HG03175 (cell line): ENCODE measurements around the gene SEPTIN5.
"Not testable (repeated sequence)": the region's sequence is repeated elsewhere in the genome, so short reads cannot be mapped to it uniquely, and the experiment has no call there.

Source experiments
- ATAC-seq: cut with Tn5 transposase; IDR thresholded peaks from one replicate; pipeline ENCODE4 v1.9.1; 2021; ENCODE audit warnings: mild to moderate bottlenecking, moderate library complexity; ENCODE audit not compliant: unreplicated experiment

The SEPTIN5 gene

DNA sequence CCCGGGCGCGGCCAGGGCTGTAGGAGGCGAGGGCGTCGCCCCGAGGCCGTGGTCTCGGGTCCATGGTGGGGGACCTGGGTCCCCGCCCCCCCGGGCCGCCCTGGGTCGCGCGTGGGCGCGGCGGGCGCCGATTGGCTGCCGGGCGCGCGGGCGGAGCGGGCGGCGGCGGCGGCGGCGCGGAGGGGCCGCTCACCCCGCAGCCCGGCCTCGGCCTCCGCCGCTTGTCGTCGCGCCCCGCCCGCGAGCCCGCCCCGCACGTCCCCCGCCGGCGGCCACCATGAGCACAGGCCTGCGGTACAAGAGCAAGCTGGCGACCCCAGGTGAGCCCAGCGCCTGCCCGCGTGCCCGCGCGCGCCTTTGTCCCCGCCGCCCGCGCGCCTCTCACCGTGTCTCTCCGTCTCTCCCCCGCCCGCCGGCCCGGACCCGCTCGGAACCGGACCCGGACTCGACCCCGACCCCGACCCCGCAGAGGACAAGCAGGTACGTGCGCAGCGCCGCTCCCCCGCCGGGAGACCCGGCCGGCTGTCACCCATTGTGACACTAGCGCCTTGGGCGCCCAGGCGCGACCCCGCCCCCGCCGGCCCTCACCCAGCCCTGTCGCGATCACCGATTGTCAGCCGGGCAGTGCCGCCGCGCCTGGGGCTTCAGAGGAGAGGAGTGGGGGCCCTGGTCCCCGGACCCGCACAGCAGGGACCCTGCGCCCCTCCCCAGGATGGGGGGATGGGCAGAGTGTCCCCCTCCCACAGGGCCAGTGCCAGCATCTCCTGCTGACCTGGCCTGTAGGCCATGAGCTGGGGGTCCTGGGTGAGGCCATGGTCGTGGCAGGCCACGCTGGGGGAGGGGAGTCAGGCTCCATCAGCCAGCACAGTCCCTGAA is at the start of gene SEPTIN5:
TSS of gene SEPTIN5 (plus strand) at position 192 of the 876 bp plus-strand sequence. CDS start at position 278, 86 bp downstream.
- no peak for ATAC-seq

DNA sequence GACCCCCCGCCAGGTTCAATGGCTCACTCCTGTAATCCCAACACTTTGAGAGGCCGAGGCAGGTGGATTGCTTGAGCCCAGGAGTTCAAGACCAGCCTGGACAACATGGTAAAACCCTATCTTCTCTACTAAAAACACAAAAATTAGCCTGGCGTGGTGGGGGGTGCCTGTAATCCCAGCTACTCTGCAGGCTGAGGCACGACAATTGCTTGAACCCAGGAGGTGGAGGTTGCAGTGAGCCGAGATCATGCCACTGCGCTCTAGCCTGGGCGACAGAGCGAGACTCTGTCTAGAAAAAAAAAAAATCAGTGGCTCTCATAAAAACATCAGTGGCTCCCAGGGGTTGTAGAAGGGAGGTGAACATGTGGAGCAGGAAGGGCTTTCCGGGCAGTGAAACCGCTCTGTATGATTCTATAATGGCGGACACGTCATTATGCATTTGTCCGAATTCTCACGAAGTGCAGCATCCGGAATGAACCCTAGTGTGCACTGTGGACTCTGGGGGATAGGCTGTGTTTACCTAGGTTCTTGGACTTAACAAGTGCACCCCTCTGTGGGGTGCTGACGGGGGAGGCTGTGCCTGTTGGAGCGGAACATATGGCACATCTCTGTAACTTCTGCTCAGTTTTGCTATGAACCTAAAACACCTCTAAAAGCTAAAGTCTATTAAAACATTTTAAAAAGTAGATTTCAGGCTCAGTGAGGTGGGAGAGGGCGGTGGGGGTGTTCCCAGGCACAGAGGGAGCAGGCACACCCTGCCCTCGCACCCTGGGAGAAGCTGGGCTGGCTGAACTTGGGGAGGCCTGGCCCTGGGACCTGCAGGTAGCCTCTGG is 49.1 kb upstream of the SEPTIN5 start:
- ATAC-seq = no peak

DNA sequence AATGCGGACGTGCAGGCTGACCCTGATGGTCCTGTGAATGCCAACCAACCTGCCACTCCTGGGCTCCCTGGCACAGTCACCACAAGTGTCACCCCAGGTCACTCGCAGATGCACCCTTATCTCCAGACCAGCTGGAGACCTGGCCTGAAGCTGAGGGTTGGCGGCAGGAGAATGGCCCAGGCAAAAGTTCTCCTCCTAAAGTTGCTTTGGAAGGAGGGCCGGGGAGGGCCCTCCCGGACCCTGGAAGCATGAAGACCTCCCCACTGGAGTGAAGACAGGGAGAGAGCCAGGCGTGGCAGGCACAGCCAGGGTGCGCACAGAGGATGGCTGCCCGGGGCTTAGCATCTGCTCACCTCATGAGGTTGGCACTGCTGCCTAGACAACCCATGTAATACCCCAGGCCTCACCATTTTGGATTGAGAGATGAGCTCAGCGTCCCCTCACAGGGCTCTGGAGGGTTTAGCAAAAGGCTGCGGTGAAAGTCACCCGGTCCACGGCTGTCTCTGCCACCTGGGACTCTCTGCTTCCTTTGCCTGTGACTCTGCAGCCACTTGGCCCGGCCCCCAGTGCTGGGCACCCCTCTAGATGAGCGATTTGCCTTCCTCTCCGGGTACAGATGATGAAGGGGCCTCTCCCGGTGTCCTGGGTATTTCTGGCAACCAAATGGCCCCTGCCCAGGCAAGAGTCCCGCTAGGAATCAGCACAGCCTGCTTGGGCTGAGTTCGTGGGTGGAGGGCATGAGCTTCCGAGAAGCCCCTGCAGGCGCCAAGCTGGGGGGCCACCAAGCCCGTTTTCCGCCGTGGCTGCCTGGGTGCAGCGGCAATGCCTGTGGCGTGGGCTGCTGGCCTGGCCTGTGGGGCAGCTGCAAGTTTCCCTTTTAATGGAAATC is 48.3 kb upstream of the SEPTIN5 start:
- no peak for ATAC-seq

DNA sequence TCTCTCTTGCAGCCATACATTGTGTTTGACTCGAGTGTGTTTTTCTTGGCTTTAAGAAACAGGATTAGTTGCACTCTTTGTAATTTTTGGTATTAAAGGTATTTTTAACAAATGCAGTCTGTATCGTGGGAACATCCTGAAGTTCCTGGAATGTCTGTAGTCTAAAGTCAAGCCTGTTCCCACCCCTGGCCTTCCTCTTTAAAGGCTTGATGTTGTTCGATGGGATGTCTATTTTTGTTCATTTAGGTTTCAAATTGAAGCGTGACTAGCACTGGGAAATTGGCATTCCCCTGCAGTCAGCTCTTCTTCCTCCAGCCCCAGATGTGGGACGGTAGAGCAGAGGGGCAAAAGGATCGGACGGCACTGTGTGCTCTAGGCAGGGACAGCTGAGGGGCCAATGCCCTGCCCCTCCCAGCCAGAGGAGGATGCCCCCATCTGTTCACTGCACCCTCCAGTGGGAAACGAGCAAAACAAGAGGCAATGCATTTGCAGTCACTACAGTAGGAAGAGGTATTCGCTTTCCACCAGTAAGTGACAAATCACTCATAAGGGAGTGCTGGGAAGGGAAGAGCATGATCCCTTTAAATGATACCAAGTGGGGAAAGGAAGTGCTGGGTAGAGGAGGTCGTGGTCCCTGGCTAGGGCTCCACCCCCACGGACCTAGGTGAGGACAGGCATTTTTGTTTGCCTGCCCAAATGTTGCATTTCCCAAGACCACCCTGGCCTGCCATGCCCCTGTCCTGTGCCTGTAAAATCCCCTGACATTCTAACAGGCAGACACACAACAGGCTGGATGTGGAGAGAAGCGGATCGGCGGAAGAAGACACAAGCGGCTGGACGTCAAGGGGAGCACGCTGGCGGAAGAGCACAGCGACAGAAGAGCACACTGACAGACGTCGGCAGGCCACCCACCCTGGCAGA is 47.4 kb upstream of the SEPTIN5 start:
- no peak for ATAC-seq

DNA sequence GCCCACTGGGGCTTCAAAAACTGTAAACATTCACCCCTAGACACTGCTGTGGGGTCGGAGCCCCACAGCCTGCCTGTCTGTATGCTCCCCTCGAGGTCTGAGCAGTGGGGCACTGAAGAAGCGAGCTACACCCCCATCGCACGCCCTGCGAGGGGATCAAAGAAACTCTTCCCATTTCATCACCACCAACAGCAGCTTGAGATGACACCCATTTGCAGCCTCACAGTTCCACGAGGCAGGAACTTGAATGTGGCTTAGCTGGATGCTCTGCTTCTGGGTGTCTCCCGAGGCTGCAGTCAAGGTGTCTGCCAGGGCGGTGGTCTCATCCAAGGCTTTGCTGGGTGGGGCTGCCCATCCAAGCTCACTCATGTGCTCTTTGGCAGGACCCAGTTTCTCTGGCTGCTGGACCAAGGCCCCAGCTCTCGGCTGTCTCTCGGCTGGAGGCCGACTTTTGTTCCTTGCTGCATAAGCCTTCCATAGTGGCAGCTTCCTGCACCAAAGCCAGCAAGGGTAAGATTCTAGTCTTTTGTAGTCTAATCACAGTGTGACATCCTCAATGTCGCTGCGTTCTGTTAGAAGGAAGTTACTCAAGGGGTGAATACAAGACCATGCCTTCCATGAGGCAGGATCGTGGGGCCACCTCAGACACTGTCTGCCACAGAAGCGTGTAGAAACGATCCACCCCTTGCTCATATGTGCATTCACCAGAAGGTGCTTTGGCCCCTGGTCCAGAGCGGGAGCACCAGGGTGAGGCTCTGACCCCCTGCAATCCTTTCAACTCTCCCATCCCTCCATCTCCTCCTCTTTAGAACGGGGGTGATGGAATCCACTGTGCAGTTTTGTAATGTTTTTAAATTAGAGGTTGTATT is 46.2 kb upstream of the SEPTIN5 start:
- ATAC-seq = no peak

DNA sequence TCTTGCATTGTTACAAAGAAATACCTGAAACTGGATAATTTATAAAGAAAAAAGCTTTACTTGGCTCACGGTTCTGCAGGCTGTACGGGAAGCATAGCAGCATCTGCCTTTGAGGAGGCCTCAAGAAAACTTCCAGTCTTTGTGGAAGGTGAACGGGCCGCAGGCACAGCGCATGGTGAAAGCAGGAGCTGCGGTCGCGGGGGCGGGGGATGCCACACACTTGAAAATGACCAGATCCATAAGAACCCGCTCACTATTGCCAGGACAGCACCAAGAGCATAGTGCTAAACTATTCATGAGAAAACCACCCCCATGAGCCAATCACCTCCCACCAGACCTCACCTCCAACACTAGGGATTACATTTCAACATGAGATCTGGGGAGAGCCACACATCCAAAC is 45.6 kb upstream of the SEPTIN5 start:
- no peak for ATAC-seq

DNA sequence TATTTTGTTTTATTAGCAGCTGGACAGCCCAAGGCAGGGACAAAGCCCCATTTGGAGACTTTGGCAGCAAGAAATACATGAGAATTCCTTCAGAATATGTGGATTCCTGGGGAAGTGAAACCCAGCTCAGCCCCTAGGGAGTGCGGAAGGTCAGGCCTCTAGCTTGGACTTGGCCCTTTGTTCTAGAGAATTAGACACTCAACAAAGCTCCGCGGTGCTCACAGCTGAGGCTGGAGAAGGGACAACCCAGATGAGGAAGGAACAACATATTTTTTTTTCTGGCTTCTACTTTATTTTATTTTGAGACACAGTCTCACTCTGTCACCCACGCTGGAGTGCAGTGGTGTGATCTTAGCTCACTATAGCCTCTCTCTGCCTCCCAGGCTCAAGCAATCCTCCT is 44.7 kb upstream of the SEPTIN5 start:
- ATAC-seq = no peak

DNA sequence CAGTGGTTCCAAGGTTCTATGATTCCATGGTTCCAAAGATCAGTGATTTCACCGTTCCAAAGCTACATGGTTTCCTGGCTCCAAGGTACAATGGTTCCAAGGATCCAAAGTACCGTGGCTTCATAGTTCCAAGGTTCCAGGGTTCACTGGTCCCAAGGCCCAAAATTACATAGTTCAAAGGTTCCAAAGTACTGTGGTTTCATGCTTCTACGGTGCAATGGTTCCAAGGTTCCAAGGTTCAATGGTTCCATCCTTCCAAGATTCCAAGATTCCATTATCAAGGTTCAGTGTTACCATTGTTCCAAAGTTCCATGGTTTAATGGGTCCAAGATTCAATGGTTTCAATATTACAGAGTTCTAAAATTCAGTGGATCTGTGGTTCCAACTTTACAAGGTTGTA is 43.0 kb upstream of the SEPTIN5 start:
- no peak for ATAC-seq

DNA sequence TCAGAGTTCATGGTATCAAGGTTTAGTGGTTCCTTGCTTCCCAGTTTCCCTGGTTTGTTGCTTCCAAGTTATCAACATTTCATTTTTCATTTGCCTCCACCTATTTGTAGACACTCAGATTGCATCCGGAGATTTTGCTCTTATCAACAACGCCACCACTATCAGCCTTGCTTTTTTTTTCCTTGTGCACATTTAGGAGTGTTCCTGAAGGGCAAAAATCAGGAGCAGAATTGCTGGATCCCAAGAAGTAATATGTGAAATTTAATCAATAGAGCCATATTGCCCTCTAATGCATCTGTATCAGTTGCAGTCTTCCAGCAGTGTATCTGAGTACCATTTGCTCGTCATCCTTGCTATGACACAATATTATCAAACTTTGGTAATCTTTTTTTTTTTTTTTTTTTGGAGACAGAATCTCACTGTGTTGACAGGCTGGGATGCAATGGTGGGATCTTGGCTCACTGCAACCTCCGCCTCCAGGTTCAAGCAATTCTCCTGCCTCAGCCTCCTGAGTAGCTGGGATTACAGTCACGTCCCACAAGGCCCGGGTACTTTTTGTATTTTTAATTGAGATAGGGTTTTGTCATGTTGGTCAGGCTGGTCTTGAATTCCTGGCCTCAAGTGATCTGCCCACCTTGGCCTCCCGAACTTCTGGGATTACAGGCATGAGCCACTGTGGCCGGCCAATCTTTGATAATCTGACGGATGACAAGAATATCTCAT is 42.1 kb upstream of the SEPTIN5 start:
- no peak for ATAC-seq

DNA sequence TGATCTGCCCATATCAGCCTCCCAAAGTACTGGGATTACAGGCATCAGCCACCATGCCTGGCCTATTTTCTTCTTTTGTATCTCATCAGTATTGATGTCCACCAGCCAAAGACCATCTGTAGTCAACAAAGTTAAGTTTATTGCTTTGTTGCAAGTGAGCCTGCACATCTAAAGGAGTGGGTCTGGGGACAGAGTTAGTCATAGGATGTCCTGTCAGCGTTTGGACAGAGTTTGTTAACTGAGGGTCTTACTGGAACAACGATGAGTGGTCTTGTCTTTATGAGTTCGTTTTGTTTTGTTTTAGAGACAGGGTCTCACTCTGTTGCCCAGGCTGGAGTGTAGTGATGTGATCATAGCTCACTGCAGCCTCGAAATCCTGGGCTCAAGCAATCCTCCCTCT is 40.6 kb upstream of the SEPTIN5 start:
- ATAC-seq = no peak

DNA sequence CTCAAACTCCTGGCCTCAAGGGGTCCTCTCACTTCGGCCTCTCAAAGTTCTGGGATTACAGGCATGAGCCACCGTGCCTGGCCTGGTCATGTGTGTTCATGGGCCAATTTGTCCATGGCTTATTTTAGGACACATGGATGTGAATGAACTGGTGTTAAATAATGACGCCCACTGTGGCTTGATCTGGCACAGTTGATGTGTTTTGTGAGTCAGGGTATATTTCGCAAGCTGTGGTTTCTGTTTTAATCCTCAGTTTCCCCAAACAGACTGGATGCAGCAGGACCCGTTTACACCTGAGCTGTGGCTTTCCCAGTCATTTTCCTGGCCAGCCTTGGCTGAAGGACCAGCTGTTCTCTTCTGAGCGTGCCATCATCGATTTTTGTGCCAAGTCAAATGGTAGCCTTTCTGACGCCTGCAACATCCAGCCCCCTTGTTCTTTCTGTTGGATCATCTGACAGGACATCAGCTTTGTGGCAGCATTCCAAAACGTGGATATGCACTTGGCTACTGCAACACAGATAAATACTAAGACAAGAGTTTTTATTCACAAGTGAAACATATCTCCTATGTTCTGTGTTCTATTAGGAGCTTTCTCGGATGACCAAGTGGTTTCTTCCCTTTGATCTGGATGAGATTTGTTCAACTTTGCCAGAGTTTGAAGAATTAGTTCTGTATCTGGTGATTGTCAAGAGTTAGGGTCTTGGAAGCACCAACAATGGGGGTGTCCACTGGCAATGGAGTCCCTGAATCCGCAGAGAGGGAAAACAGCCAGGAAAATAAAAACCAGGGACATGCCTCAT is 40.0 kb upstream of the SEPTIN5 start:
- no peak for ATAC-seq

DNA sequence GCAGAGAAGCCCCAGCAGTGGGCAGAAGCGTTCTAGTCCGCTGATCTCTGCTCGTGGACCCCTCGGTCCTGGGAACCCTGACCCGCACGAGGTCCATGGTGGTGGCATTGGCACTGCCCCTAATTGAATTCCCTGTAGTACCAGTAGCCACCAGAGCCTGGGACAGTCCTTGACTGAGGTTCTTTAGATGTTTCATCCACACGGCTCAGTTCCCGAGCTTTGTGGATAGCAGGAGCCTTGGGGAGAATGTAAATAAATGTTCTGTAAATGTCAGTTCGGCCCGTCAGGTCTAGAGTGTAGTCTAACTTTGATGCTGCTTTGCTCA is 39.4 kb upstream of the SEPTIN5 start:
- no peak for ATAC-seq

DNA sequence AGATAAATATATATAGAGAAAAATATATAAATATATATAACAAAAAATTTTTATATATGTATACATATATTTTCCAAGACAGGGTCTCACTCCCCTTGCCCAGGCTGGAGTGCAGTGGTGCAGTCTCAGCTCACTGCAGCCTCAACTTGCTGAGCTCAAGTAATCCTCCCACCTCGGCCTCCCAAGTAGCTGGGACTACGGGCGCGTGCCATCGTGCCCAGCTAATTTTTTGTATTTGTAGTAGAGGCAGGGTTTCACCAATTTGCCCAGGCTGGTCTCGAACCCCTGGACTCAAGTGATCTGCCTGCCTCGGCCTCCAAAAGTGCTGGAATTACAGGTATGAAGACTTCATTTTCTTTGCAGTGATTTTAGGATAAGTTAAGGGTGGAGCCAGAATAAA is 38.9 kb upstream of the SEPTIN5 start:
- no peak for ATAC-seq

DNA sequence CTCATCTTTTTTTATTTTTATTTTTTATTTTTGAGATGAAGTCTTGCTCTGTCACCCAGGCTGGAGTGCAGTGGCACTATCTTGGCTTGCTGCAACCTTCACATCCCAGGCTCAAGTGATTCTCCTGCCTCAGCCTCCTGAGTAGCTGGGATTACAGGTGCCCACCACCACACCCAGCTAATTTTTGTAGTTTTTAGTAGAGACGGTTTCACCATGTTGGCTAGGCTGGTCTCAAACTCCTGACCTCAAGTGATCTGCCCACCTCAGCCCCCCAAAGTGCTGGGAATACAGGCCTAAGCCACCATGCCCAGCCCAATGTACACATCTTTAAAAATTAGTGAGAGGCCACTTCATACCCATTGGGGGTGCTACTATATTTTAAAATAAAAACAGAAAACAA is 37.9 kb upstream of the SEPTIN5 start:
- ATAC-seq = not testable (repeated sequence)

DNA sequence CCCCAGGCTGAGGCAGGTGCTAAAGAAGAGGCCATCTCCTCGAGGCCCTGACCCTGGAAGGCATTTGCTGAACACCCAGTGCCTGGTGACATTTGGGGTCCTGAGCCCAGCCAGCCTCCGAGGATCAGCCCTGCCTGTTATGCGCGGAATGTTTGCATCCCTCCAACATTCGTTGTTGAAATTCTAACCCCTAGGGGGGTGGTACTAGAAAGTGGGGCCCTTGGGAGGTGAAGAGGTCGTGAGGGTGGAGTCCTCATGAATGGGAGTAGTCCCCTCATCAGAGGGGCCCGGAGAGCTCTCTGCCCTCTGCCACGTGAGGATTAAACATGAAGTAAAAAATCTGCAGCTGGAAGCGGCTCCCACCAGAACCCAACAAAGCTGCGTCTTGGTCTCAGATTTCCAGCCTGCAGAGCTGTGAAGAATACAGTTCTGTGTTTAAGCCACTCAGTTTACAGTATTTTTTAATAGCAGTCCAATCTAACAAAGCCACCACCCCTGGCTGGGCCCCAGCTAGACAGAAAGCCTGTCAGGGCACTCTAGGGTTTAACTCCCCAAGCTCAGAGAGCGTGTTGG is 35.3 kb upstream of the SEPTIN5 start:
- ATAC-seq = no peak

DNA sequence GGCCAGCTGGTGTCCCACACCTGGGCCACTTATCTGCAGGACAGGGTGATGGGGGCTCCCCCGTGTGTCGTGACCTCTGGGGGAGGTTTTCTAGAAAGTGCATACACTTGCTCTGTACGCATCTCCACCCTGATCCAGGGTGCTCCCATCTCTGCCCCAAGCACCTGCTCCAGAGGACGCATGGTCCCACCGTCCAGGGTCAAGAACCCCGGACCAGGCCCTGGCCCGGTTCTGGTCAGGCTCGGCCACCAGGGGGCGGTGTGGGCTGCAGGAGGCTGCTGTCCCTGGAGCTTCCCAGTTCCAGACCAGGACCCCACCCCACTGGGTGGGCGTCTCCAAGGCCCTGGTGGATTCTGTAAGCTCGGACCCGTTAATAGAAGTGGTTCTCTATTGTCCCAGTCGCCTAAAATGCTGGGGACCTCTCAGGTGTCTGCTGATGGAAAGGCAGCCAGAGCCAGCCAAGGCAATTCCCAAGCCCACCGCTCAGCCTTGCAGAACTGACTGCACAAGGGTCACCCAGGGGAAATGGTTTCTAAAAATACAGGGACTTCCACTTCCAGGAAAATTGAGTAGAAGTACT is 34.7 kb upstream of the SEPTIN5 start:
- no peak for ATAC-seq

DNA sequence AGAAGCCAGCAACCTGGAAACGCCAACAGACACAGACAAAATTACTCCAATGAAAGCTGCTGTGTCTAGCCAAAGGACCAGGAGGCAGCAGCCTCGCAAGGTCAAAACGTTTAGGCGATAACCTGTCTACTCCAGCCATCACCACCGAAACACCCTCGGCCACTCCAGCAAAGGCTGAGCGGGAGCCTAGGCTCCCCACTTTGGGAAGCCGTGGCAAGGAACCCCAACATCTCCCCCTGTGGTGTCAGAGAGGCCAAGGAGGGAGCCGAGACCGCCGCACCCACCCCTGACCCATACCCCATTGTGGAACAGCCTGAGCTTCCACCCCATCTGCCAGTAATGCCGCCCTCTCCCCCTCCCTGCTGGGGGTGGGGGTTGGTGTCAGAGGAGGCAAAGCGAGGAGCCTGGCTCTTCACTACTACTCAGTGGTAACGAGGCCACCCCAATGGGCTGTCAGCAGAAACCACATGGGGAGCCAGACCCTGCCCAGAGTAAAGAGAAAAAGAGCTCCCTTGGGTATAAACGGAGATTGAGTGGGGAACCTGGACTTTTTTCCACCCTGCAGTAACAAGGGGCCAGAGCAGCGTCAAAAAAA is 33.9 kb upstream of the SEPTIN5 start:
- no peak for ATAC-seq
